ENCODE measurements around the gene CNOT3. TPM values are rescaled to one million over a fixed set of nuclear protein-coding genes. Genes with fewer than 3 reads are reported as not detected.

The CNOT3 gene
- total and polyA plus RNA-seq, 2 of the 13 experiments (the other 11 are each of a cell fraction or from before 2014, with no cell fraction given), result 4.3 to 5.8 TPM

- TF ChIP-seq PATZ1 (CRISPR knock-in tag; IDR thresholded peaks at IDR 0.05) (peak; percentile 97), GTF3A (CRISPR knock-in tag; conservative IDR thresholded peaks at IDR 0.05) (no peak), ADNP (CRISPR knock-in tag; IDR thresholded peaks at IDR 0.05) (no peak), ZBTB4 (CRISPR knock-in tag; IDR thresholded peaks at IDR 0.05; ENCODE audit: borderline replicate concordance) (no peak), KDM5A (IDR thresholded peaks at IDR 0.05; ENCODE audit: borderline replicate concordance, low read length) (no peak), SETDB1 (CRISPR knock-in tag; IDR thresholded peaks at IDR 0.05; ENCODE audit: borderline replicate concordance) (no peak), MXD1 (CRISPR knock-in tag; IDR thresholded peaks at IDR 0.05) (peak; percentile 60), MTA1 (CRISPR knock-in tag; IDR thresholded peaks at IDR 0.05; ENCODE audit: borderline replicate concordance) (peak; percentile 25; the same call in 1 of the 2 replicates), MIER3 (CRISPR knock-in tag; IDR thresholded peaks at IDR 0.05; ENCODE audit: borderline replicate concordance) (no peak), ZNF44 (CRISPR knock-in tag; IDR thresholded peaks at IDR 0.05) (no peak), ETV5 (CRISPR knock-in tag; IDR thresholded peaks at IDR 0.05; ENCODE audit: borderline replicate concordance) (peak; percentile 64; the same call in 1 of the 2 replicates), MIER2 (CRISPR knock-in tag; IDR thresholded peaks at IDR 0.05) (no peak), U2AF1 (optimal IDR thresholded peaks at IDR 0.05; ENCODE audit: low read depth, low read length) (no peak), ZNF704 (CRISPR knock-in tag; IDR thresholded peaks at IDR 0.05; ENCODE audit: borderline replicate concordance) (no peak)
These were observed 52.4 kb downstream of the CNOT3 start (continued) for GRCh38 chr19:54189735-54190502.

All from HepG2 (cell line).